GM23338 (cell line): Measurements from ENCODE around the gene GIMAP5. TPM values are rescaled to one million over a fixed set of nuclear protein-coding genes. Genes with fewer than 3 reads are reported as not detected.

Experiments used
- ATAC-seq: fragments of 200-7000 bp; cut with Tn5 transposase; 3 replicates; pipeline ENCODE4 v1.9.1; 2020
- DNase-seq: peaks from one replicate; pipeline ENCODE4 v3.0.0-alpha.2; 2015; ENCODE audit warnings: low spot score
- H2AFZ ChIP-seq: fragments of 200-600 bp; sonication (generic); 2 replicates; pipeline ENCODE4 v1.8.0; 2016; ENCODE audit warnings: antibody characterized with exemption, mild to moderate bottlenecking, moderate library complexity
- H3F3A ChIP-seq: fragments of 200-600 bp; sonication (generic); replicated peaks from 2 replicates; pipeline ENCODE4 v1.8.0; 2017; ENCODE audit warnings: antibody characterized with exemption, mixed run types, low read depth
- H3K27ac ChIP-seq: fragments of 200-600 bp; sonication (generic); 2 replicates; pipeline ENCODE4 v1.6.1; 2016; ENCODE audit warnings: low read depth
- H3K27me3 ChIP-seq: fragments of 200-600 bp; sonication (generic); 2 replicates; pipeline ENCODE4 v1.8.0; 2016; ENCODE audit warnings: mild to moderate bottlenecking, mixed run types, moderate library complexity; ENCODE audit not compliant: insufficient read depth
- H3K36me3 ChIP-seq: fragments of 200-600 bp; sonication (generic); 2 replicates; pipeline ENCODE4 v1.8.0; 2016; ENCODE audit warnings: mild to moderate bottlenecking; ENCODE audit not compliant: insufficient read depth
- H3K4me1 ChIP-seq: fragments of 200-600 bp; sonication (generic); 2 replicates; pipeline ENCODE4 v1.8.0; 2016; ENCODE audit warnings: mild to moderate bottlenecking, moderate library complexity; ENCODE audit not compliant: insufficient read depth
- H3K4me2 ChIP-seq: fragments of 200-600 bp; sonication (generic); 2 replicates; pipeline ENCODE4 v1.7.1; 2017; ENCODE audit warnings: mixed run types
- H3K4me3 ChIP-seq: fragments of 200-600 bp; sonication (generic); 2 replicates; pipeline ENCODE4 v1.6.1; 2016; ENCODE audit warnings: mixed run types
- H3K79me2 ChIP-seq: fragments of 200-600 bp; sonication (generic); replicated peaks from 2 replicates; pipeline ENCODE4 v1.8.0; 2017; ENCODE audit warnings: mild to moderate bottlenecking; ENCODE audit not compliant: insufficient read depth
- H3K9me2 ChIP-seq: fragments of 200-600 bp; sonication (generic); 2 replicates; pipeline ENCODE4 v1.8.0; 2017; ENCODE audit not compliant: insufficient read depth
- H4K20me1 ChIP-seq: fragments of 200-600 bp; sonication (generic); replicated peaks from 2 replicates; pipeline ENCODE4 v1.8.0; 2017; ENCODE audit warnings: mild to moderate bottlenecking; ENCODE audit not compliant: insufficient read depth
- H3K27ac Mint-ChIP-seq: 2 replicates; pipeline ENCODE4 v1.8.0; 2020; ENCODE audit warnings: inconsistent platforms, mild to moderate bottlenecking, moderate library complexity, mixed read lengths
- H3K27me3 Mint-ChIP-seq: 3 replicates; pipeline ENCODE4 v1.8.0; 2022; ENCODE audit warnings: low read depth, mild to moderate bottlenecking, moderate library complexity, mixed read lengths, inconsistent platforms; ENCODE audit not compliant: insufficient read depth, poor library complexity
- H3K36me3 Mint-ChIP-seq: 3 replicates; pipeline ENCODE4 v1.8.0; 2021; ENCODE audit warnings: low read depth, mild to moderate bottlenecking, inconsistent platforms, moderate library complexity, mixed read lengths
- H3K4me1 Mint-ChIP-seq: 3 replicates; pipeline ENCODE4 v1.8.0; 2020; ENCODE audit warnings: mild to moderate bottlenecking, inconsistent platforms, mixed read lengths
- H3K4me3 Mint-ChIP-seq: 3 replicates; pipeline ENCODE4 v1.8.0; 2021; ENCODE audit warnings: moderate library complexity, mild to moderate bottlenecking, inconsistent platforms, mixed read lengths
- H3K9me3 Mint-ChIP-seq: 3 replicates; pipeline ENCODE4 v1.8.0; 2020; ENCODE audit warnings: moderate library complexity, mild to moderate bottlenecking, inconsistent platforms, mixed read lengths
- CREB1 ChIP-seq: fragments of 250-450 bp; sonication (Bioruptor Pico); IDR thresholded peaks from 2 replicates; pipeline ENCODE4 v1.5.0; 2020; ENCODE audit warnings: low read depth, mild to moderate bottlenecking, moderate library complexity
- CTCF ChIP-seq, 2 experiments: fragments of 200-600 bp in 1 of 2; sonication (generic) in 1 of 2; conservative IDR thresholded peaks; 2 replicates each; pipeline versions ENCODE4 v1.5.1 to v1.6.1; 2016 to 2017; ENCODE audit warnings: antibody characterized with exemption in 2 of 2, low read depth in 2 of 2, mild to moderate bottlenecking in 2 of 2, moderate library complexity in 1 of 2
- ETS1 ChIP-seq: IDR thresholded peaks from 2 replicates; pipeline ENCODE4 v1.6.1; 2016; ENCODE audit warnings: antibody characterized with exemption
- EZH2 ChIP-seq: fragments of 200-600 bp; sonication (generic); IDR thresholded peaks from one replicate; pipeline ENCODE4 v1.8.0; 2017; ENCODE audit warnings: antibody characterized with exemption, mild to moderate bottlenecking, low read depth; ENCODE audit not compliant: unreplicated experiment
- EZH2phosphoT487 ChIP-seq: fragments of 200-600 bp; sonication (generic); IDR thresholded peaks from one replicate; pipeline ENCODE4 v1.8.1; 2018; ENCODE audit warnings: antibody characterized with exemption; ENCODE audit not compliant: unreplicated experiment
- JUNB ChIP-seq: IDR thresholded peaks from one replicate; pipeline ENCODE4 v1.6.1; 2016; ENCODE audit warnings: antibody characterized with exemption; ENCODE audit not compliant: unreplicated experiment
- NANOG ChIP-seq: IDR thresholded peaks from 2 replicates; pipeline ENCODE4 v1.6.1; 2016; ENCODE audit warnings: antibody characterized with exemption, borderline replicate concordance
- POLR2AphosphoS5 ChIP-seq: IDR thresholded peaks from 2 replicates; pipeline ENCODE4 v1.6.1; 2016; ENCODE audit warnings: antibody characterized with exemption, low read depth
- STAT1 ChIP-seq: IDR thresholded peaks from one replicate; pipeline ENCODE4 v1.6.1; 2016; ENCODE audit warnings: antibody characterized with exemption; ENCODE audit not compliant: unreplicated experiment
- ZNF114 ChIP-seq: fragments of 250-450 bp; sonication (Bioruptor Pico); IDR thresholded peaks from 2 replicates; pipeline ENCODE4 v1.5.0; 2020; ENCODE audit warnings: mild to moderate bottlenecking, moderate library complexity
- ZNF331 ChIP-seq: fragments of 250-450 bp; sonication (Bioruptor Pico); IDR thresholded peaks from 2 replicates; pipeline ENCODE4 v1.5.0; 2020; ENCODE audit warnings: low read depth, mild to moderate bottlenecking, moderate library complexity
- polyA plus RNA-seq: library from polyadenylated mRNA; unstranded; fragments of >200 nt; fragmentation: Nextera tagmentation; extraction: Ambion mirVana; gene quantifications from 2 replicates; pipeline ENCODE4 v1.2.1, GENCODE V29; 2016
- total RNA-seq: library from RNA; depleted of rRNA; stranded (reverse); fragments of >200 nt; shearing (Covaris generic); gene quantifications from 2 replicates; pipeline ENCODE4 v1.2.3, GENCODE V29; 2014
- TF ChIP-seq, protein P1 (sequence below): fragments of 250-450 bp; sonication (Bioruptor Pico); IDR thresholded peaks from 2 replicates; pipeline ENCODE4 v1.5.0; 2020; ENCODE audit warnings: mild to moderate bottlenecking, moderate library complexity
- TF ChIP-seq, protein P2 (sequence below): IDR thresholded peaks from one replicate; pipeline ENCODE4 v1.6.1; 2018; ENCODE audit warnings: antibody characterized with exemption; ENCODE audit not compliant: unreplicated experiment

Gene GIMAP5
- total and polyA plus RNA-seq, 2 experiments from 2014 or later = not detected

DNA sequence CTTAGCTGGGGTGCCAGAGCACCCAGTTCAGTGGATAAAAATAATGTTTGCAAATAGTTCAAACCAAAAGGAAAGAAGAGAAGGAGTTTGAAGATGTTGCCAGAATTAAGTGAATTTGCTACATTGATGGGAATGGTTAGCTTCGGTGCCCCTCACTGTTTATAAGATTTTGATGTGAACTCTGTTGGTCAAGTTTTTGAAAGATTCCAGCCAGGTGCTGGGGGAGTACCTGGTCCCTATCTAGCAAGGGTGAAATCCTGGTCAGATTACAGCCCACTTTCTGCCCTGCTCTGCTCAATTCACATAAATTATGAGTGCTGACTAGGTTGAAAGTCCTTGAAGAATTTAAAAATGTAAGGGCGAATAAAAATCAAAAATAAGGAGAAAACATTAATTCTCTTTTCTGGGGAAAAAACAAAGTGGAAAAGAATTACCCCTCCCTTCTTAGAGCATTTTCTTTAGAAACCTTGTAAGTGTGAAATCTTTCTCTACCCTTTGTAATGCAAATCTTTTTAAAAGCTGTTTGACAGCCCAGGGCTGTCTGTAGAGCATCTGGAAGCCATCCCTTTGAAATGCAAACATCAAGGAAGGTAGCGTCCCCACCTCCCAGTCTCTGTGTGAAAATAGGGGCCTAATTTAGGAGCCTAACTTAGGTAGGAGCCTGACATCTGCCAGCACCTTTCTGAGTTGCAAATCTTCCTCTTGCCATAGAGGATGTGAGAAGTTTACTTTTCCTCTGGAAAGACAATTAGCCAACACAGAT lies 1.4 kb upstream of the GIMAP5 start:
- Mint-ChIP-seq H3K4me1 (peaks cover 8% of the 10 kb centered on the region; the same call in 1 of the 3 replicates), H3K27ac (no peak overlapping the region), H3K36me3 (no peaks in the 10 kb centered on the region), H3K27me3 (peaks cover 97% of the 10 kb centered on the region), H3K9me3 (peaks cover 13% of the 10 kb centered on the region; the same call in 1 of the 3 replicates), H3K4me3 (no peak overlapping the region)
- Histone ChIP-seq H3K36me3 (no peaks in the 10 kb centered on the region), H4K20me1 (peaks cover 29% of the 10 kb centered on the region), H3F3A (no peaks in the 10 kb centered on the region), H3K27ac (no peak overlapping the region), H3K79me2 (no peaks in the 10 kb centered on the region), H3K4me1 (no peaks in the 10 kb centered on the region), H3K9me2 (no peaks in the 10 kb centered on the region), H3K27me3 (peaks cover 99% of the 10 kb centered on the region), H3K4me2 (no peak overlapping the region), H3K4me3 (no peak overlapping the region), H2AFZ (no peak overlapping the region)
- peak; percentile 100 for ATAC-seq
- peak; percentile 96 for DNase-seq
- peak; percentile 86 for TF ChIP-seq NANOG
- no peak for TF ChIP-seq ZNF331 (CRISPR knock-in tag)
- TF ChIP-seq POLR2AphosphoS5 = peak; percentile 94
- no peak for TF ChIP-seq ZNF114 (CRISPR knock-in tag)
- TF ChIP-seq CREB1 (CRISPR knock-in tag) = peak; percentile 22; the same call in 1 of the 2 replicates
- no peak for TF ChIP-seq STAT1
- TF ChIP-seq, protein P1, sequence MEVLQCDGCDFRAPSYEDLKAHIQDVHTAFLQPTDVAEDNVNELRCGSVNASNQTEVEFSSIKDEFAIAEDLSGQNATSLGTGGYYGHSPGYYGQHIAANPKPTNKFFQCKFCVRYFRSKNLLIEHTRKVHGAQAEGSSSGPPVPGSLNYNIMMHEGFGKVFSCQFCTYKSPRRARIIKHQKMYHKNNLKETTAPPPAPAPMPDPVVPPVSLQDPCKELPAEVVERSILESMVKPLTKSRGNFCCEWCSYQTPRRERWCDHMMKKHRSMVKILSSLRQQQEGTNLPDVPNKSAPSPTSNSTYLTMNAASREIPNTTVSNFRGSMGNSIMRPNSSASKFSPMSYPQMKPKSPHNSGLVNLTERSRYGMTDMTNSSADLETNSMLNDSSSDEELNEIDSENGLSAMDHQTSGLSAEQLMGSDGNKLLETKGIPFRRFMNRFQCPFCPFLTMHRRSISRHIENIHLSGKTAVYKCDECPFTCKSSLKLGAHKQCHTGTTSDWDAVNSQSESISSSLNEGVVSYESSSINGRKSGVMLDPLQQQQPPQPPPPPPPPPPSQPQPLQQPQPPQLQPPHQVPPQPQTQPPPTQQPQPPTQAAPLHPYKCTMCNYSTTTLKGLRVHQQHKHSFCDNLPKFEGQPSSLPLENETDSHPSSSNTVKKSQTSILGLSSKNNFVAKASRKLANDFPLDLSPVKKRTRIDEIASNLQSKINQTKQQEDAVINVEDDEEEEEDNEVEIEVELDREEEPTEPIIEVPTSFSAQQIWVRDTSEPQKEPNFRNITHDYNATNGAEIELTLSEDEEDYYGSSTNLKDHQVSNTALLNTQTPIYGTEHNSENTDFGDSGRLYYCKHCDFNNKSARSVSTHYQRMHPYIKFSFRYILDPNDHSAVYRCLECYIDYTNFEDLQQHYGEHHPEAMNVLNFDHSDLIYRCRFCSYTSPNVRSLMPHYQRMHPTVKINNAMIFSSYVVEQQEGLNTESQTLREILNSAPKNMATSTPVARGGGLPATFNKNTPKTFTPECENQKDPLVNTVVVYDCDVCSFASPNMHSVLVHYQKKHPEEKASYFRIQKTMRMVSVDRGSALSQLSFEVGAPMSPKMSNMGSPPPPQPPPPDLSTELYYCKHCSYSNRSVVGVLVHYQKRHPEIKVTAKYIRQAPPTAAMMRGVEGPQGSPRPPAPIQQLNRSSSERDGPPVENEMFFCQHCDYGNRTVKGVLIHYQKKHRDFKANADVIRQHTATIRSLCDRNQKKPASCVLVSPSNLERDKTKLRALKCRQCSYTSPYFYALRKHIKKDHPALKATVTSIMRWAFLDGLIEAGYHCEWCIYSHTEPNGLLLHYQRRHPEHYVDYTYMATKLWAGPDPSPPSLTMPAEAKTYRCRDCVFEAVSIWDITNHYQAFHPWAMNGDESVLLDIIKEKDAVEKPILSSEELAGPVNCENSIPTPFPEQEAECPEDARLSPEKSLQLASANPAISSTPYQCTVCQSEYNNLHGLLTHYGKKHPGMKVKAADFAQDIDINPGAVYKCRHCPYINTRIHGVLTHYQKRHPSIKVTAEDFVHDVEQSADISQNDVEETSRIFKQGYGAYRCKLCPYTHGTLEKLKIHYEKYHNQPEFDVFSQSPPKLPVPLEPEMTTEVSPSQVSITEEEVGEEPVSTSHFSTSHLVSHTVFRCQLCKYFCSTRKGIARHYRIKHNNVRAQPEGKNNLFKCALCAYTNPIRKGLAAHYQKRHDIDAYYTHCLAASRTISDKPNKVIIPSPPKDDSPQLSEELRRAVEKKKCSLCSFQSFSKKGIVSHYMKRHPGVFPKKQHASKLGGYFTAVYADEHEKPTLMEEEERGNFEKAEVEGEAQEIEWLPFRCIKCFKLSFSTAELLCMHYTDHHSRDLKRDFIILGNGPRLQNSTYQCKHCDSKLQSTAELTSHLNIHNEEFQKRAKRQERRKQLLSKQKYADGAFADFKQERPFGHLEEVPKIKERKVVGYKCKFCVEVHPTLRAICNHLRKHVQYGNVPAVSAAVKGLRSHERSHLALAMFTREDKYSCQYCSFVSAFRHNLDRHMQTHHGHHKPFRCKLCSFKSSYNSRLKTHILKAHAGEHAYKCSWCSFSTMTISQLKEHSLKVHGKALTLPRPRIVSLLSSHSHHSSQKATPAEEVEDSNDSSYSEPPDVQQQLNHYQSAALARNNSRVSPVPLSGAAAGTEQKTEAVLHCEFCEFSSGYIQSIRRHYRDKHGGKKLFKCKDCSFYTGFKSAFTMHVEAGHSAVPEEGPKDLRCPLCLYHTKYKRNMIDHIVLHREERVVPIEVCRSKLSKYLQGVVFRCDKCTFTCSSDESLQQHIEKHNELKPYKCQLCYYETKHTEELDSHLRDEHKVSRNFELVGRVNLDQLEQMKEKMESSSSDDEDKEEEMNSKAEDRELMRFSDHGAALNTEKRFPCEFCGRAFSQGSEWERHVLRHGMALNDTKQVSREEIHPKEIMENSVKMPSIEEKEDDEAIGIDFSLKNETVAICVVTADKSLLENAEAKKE (CRISPR knock-in tag) = no peak
- peak; percentile 30 for TF ChIP-seq EZH2
- no peak for TF ChIP-seq CTCF (conservative IDR thresholded peaks at IDR 0.05; ENCODE audit: low read depth in 2 of 2)
- TF ChIP-seq, protein P2, sequence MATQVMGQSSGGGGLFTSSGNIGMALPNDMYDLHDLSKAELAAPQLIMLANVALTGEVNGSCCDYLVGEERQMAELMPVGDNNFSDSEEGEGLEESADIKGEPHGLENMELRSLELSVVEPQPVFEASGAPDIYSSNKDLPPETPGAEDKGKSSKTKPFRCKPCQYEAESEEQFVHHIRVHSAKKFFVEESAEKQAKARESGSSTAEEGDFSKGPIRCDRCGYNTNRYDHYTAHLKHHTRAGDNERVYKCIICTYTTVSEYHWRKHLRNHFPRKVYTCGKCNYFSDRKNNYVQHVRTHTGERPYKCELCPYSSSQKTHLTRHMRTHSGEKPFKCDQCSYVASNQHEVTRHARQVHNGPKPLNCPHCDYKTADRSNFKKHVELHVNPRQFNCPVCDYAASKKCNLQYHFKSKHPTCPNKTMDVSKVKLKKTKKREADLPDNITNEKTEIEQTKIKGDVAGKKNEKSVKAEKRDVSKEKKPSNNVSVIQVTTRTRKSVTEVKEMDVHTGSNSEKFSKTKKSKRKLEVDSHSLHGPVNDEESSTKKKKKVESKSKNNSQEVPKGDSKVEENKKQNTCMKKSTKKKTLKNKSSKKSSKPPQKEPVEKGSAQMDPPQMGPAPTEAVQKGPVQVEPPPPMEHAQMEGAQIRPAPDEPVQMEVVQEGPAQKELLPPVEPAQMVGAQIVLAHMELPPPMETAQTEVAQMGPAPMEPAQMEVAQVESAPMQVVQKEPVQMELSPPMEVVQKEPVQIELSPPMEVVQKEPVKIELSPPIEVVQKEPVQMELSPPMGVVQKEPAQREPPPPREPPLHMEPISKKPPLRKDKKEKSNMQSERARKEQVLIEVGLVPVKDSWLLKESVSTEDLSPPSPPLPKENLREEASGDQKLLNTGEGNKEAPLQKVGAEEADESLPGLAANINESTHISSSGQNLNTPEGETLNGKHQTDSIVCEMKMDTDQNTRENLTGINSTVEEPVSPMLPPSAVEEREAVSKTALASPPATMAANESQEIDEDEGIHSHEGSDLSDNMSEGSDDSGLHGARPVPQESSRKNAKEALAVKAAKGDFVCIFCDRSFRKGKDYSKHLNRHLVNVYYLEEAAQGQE = no peak
- TF ChIP-seq JUNB = no peak
- peak; percentile 57 for TF ChIP-seq ETS1
- no peak for TF ChIP-seq EZH2phosphoT487
